ENCODE measurements around the gene MYOM3.

The MYOM3 gene

DNA sequence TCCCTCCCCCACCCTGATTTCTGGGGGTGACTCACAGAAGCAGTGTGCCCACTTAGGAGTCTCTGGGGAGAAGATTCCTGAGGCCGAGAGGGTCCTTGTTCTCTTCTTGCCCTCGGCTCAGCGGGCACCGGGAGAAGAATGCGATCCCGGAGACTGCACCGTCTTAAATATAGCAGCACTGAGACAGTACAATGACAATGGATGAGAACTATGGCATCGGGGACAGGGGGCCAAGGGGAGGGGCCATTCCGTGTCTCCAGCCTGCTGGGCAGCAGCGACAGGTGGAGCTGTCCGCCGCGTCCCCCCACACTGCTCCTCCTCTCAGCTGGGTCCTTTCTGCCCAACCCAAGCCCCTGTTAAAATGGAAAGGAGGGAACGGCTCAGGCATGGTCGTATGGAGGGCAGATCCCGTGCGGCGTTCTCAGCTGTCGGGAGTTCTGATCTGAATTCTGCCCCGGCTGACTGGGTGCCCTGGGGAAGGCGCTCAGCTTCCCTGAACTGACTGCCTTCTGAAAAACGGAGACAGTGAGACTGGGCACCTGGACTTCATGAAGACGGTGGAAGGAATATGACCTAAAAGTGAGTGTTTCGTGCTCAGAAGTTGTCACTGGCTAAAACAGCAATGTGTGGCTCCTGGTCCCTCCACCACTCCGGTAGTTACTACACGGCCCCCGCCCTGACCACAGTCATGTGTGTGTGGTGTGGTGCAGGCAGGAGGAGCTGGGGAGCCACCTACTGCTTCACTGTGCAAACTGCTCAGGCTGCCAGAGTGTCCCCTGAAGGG, at the start of gene MYOM3:
MYOM3 (minus strand) TSS at position 140 of the 784 bp plus-strand sequence. CDS start 3,499 bp downstream, outside the sequence.
- DNase-seq, result peak; percentile 78

DNA sequence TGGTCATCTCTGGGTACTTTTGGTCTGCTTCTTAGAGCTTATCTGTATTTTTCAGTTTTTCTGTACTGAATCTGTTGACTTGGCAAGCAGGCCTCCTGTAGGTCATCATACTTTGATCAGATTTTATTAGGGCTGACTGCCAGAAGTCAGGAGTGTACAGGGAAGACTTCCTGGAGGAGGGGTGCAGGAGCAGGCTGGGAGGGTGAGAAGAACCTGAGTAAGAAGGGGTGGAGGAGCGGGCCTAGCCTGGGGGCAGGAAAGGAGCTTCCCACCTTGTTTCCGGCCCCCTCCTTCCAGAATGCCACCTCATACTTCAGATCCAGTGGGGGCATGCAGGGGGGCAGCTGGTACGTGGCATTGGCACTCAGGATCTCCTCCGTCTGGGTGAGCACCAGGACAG, 49.3 kb upstream of the MYOM3 start:
- DNase-seq, result no peak

DNA sequence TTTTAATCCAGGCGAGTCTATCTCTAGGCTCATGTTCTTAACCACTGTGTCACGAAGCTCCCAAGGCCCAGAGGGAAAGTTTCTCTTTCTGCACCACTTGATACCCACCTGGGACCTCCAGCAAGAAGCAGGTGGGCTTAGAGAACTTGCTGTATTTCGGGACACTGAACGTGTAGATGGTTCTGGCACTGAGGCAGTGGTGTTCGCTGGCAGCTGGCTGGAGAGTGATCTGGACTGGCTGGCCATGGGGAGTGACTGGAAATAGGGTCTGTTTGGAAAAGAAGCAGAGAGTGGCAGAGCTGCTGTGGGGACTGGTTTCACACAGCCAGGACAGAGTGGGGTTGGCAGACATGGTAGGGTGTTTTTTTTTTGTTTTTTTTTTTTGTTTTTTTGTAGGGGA, 47.4 kb upstream of the MYOM3 start:
- DNase-seq, result no peak

DNA sequence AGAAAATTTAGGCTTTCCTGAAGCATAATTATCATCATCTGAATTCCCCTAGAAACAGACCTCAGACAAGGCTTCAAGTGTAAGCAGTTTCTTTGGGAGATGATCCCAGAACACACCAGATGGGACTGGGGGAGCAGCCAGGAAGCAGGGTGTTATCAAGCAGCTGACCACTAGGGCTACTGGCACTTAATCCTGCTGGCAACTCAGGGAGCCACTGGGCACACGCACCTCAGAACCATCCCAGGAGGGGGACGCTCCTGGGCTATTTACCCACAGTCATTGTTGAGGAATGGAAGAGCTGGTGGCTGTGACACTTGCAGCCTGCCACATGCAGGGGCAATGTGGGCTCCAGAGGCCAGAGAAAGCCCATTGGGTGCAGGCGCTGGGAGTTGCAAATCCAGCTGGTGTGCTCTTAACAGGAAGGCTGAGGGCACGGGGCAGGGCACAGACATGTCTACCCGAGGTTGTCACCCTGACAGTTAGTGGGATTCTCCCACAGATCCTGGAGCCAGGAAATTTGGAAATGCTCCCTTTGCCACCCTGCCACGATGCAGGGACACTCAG, 46.1 kb upstream of the MYOM3 start:
- DNase-seq, result no peak

DNA sequence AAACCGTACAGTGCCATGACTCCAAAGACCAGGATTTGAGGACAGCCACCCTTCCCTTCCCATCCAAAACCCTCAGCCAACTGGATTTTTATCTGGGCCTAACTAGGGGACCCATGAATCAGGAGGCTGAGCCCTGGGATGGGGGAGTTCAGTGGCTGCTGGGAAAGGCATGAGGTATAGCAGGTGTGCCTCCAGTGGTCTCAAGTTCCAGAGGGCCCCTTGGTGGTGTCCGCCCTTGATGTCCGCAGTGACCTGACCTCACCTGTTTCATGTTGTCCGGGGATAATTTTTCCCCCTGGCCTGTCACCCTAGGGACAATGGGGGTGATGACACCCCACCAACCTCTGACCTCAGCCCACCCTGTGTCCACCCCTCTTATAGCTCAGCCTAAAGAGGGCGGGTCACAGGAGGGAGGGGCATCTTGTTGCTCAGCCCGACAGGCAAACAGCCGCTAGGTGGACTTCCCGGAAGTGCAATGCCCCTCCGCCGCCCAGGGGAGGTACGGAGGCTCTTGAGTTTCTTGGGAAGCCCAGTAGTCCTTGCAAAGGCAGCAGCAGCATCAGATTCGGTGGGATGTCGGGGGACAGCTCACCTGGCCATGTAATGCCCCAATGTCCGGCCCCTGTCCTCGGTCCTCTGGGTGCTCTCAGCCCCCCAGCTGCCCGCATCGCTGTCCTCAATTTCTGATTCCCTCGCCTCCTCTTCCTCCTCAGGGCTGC, 44.8 kb upstream of the MYOM3 start:
- no peak for DNase-seq

GRCh38 chr1:24155011-24155782, 43.3 kb upstream of the MYOM3 start:
- DNase-seq, result peak; percentile 84

GRCh38 chr1:24154215-24154614, 42.3 kb upstream of the MYOM3 start:
- peak; percentile 94 for DNase-seq

DNA sequence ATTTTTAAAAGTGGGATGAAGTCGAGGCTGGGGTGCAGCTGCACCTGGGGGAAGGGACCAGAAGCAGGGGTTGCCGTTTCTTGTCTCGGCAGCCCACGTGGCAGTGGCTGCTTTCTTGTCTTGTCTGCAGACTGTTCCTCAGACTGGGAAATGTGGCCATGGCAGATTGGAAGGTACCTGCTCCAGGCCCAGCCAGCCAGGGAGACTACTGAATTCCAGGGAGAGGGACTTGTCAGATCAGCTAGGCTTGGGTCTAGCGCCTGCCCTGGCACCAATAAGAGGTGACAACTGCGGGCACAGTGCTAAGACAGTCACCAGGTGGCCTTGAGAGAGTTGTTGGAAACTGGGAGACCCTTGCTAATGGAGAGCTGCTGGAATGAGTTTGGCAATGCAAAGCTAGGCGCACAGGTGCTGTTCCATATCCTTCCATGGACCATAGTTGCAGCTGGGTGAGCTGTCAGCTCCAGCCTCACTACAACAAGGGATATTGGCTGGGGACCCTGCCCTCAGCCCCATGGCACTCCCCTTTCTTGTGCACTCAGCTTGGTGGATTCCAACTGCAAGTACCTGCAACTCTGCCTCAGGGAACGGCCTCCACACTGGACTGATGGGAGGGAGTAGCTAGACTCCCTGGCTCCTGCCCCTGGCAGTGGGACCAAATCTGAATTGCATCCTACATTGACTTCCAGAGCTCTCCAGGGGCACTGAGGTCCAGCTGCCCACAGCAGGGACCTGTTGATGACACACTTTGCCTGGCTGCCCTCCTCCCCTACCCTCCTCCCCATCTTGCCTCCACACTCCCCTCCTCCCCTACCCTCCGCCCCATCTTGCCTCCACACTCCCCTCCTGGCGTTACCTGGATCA, 40.9 kb upstream of the MYOM3 start:
- DNase-seq, result peak; percentile 5

DNA sequence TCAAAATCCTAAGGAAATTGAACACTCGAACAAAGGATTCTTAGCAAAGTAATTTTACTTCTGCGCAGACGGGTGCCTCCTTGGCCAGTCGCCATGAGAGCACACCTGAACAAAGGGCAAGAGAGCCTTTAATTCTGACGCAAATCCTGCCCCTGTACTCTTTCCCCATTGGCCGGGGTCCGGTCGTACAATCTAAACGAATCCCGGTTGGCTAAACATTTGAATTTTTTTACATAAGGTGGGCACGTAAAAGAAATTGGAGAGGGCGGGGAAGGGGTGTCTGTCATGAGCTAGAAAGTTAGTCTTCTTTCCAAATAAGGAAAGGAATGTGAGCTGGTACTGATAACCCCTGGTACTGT, 39.2 kb upstream of the MYOM3 start:
- DNase-seq, result peak; percentile 97

GRCh38 chr1:24150234-24151174, 38.6 kb upstream of the MYOM3 start:
- peak; percentile 96 for DNase-seq

DNA sequence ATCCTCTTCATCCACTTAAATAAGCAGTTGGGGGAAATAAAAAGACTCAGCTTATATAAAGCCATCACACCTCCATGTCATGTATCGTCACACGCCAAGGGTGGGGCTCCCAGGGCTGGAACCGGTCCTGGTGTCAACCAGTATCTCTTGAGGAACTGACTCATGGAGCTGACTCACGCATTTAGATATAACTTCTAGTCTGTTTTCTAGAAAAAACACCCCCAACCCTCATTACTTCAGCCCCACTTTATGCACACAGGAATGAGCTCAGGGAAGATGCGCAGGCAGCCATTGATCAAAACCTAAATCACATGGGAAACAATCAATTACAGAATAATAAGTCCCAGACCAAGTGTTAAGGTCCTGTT, 37.9 kb upstream of the MYOM3 start:
- no peak for DNase-seq

DNA sequence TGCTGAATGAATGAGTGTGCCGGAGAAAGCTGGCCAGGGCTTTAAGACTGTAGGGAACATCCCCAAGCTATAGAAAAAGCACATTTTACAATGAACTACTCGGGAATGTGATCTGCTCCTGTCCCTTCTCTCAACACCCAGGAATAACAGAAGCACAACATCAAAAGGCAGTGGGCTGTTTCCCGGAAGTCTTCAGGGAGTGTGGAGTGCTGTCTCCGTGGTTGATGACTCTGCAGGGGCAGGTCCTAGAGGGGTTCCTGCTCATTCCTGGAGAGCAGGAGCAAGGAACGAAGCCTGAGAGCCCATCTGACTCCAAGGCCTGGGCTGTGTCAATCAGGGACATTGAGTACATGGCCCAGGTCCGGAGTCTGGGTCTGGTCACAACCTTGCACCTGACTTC, 35.9 kb upstream of the MYOM3 start:
- DNase-seq, result no peak

GRCh38 chr1:24147194-24147593, 35.3 kb upstream of the MYOM3 start:
- DNase-seq, result no peak

DNA sequence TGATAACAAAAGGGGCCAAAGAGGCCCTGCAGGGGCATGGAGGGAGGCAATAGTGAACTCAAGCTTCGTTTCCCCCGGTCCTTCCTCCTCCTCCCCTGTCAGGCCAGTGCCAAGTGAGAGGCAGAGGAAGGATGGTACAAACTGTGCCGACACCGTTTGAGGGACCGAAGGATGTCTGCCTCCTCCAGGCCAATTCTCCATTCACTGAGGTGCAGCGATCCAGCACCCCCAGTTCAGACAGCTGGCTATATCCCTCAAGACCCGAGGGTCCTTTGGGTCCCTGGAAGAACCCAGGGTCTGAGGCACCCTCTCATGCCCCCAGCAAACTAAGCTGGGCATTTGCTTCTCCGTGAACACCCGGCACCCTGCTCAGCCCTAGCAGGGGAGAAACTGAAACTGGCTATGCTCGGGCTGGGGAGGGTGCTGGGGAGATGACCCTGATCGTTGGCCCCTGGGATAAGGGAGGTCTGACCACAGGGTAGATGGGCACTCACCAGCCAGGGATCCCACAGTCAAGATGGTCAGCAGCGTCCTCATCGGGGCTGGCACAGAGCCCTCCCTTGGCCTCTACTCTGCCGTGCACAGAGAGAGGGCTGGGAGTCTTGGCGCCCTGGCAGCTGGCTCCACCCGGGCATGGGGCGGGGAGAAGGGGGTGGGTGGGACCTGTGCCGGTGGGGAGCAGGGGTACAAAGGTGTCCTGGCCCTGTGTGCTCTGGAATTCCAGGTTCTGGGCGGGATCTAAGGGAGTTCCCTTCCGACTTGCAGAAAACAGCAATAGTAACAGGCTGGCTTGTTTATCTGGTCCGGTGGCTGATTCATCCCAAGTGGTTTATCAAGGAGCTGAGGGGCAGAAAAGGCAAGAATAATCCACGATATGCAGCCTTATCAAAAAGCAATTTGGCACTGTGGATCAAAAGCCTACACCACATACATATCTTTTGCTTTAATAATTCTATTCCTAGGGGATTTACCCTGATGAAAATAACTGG, 30.9 kb upstream of the MYOM3 start, which contains the start of gene IL22RA1:
IL22RA1 (minus strand) TSS at position 595 of the 989 bp plus-strand sequence; CDS start at position 537, 58 bp downstream.
- peak; percentile 28 for DNase-seq

DNA sequence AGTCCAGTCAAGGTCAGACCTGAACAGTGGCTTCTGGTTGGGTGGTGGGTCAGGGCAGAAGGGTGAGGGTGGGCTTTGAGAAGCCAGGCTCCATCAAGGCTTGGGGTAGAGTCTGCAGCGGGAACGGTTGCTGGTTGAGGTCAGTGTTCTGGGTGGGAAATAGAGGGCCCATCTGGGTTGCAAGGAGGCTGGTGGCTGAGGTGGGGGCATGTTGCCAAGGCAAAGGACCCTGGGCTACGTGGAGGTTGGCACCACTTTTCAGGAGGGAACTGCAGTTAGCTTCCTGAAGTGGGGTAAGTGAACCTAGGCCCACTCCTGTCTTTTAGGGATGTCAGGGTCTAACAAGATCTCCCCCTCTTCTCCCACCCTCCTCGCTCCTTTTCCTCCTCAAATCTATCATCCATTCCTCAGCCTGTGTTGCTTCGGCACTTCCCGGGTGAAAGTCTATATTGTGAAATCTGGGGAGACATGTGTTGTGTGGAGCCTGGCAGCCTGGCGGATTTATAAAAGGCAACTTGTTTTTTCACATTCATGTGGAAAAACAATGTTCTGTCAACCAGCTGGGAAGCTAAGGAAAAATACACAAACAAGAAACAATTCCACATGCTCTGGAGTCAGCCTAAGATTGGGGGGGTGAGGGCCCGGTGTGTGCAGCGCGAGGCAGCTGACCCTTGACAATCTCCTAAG, 29.5 kb upstream of the MYOM3 start:
- no peak for DNase-seq

DNA sequence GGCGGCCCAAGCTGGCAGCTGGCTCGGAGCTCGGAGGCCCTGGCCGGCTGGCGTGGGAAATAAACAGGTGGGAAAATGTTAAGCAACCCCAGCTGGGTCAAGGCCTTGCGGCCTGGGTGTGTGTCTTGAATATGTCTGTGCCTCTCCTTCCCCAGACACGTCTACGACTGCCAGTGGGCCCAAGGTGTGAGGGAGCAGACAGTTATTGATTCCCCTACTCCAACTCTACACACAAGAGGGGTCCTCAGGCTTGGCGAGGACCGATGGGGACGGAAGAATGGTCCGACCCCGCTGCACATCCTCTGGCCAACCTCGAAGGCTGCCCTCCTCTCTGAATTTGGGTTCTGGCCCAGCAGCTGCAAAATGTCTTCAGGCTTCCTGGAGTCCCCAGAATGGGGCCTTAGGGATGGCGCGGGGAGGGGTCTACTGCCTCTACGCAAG, 28.8 kb upstream of the MYOM3 start:
- no peak for DNase-seq

- DNase-seq, result no peak
Measured at GRCh38 chr1:24139841-24140425, 28.0 kb upstream of the MYOM3 start.

GRCh38 chr1:24139222-24139489, 27.2 kb upstream of the MYOM3 start:
- no peak for DNase-seq
